VCaP (cell line): ENCODE data around the gene CASQ1.

Experiments used
- H3K27ac ChIP-seq: fragments of 450-650 bp; 2 replicates; pipeline ENCODE4 v1.5.1; 2017
- CTCF ChIP-seq: fragments of 450-650 bp; conservative IDR thresholded peaks from 2 replicates; pipeline ENCODE4 v1.5.1; 2017; ENCODE audit warnings: mild to moderate bottlenecking, moderate library complexity

Gene CASQ1

GRCh38 chr1:160178731-160179130, 11.6 kb upstream of the CASQ1 start:
- no peak for TF ChIP-seq CTCF
- no peak overlapping the region for H3K27ac ChIP-seq

DNA sequence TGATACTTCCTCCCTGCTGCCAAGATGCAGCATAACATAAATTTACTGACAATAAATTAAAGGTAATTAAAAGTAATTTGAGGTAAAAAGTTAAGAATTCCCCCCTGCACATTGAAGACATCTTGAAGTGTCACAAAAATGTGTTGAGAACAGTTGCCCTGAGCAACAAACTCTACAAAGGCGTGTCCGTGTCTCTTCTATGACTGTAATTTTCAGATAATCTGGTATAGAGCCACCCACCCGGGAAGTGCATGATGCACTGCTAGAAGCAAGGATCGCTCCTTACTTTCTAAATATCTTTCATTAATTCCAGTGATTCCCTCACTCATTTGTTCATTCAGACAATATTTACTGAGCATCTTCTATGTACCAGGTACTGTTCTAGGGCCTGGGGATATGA, 11.0 kb upstream of the CASQ1 start:
- TF ChIP-seq CTCF: no peak
- H3K27ac ChIP-seq: no peak overlapping the region

DNA sequence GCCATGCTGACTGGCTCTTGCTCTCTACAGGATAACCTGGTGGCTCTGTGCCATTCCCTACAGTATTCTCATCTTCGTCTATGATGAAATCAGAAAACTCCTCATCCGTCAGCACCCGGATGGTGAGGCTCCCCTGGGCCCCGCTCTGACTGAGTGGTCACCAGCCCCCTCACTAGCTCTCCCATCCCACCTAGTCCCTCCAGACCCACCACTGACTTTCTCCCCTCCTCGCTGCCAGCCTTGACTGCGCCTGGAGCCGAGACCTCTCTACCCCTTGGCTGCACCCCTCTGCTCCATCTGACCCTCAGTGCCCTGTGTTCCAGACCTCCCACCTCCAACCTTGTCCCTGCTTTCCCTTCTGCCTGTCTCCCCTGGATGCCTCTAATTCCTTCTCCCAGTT, 4.1 kb upstream of the CASQ1 start:
- H3K27ac ChIP-seq: no peak overlapping the region
- TF ChIP-seq CTCF: no peak

DNA sequence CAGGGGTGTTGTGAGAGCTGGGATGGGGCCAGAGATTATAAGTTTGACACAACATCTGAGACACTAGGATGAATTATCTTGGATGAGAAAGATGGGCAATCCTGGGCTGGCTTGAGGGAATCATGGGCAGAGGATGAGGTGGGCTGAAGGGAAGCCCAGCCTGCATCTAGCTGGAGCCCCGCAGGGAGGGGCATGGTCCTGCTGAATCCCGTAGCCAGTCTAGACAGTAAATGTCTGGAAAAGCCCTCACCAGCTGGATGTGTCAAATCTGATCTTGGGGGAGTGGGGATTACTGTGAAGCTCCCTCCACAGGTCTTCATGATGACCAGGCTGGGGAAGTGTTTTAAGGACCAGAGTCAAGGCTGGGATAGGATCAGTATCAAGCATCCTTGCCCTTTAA, 3.6 kb upstream of the CASQ1 start:
- no peak overlapping the region for H3K27ac ChIP-seq
- TF ChIP-seq CTCF: no peak

GRCh38 chr1:160187407-160187806, 3.0 kb upstream of the CASQ1 start:
- no peak overlapping the region for H3K27ac ChIP-seq
- no peak for TF ChIP-seq CTCF

GRCh38 chr1:160188341-160188740, 2.0 kb upstream of the CASQ1 start:
- no peak for TF ChIP-seq CTCF
- H3K27ac ChIP-seq: no peak overlapping the region

DNA sequence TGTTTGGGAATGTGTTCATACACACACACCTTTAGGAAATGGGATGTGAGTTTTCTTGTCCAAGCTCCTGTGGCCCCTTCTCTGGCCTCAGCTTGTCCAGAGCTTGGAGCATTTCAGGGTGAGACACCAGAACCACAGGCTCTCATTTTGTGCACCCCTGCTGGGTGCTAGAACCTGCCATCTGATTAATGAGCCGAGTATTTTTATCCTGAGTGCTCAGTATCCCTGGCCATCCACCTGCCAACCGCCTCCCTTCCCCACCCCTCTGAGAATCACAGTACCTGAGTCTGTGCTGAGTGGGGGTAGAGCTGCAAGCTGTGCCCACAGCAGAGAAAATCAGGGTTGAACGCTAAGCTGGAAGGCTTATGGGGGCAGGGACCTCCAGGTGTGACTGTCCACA, 1.4 kb downstream of the CASQ1 start:
- H3K27ac ChIP-seq: no peak overlapping the region
- no peak for TF ChIP-seq CTCF

GRCh38 chr1:160192234-160192633, 1.9 kb downstream of the CASQ1 start:
- H3K27ac ChIP-seq: no peak overlapping the region
- no peak for TF ChIP-seq CTCF
